ENCODE measurements around the gene C1orf216.
"Not testable (repeated sequence)": the region's sequence is repeated elsewhere in the genome, so short reads cannot be mapped to it uniquely, and the experiment has no call there.

C1orf216 gene

GRCh38 chr1:35715568-35716002, 3.1 kb downstream of the C1orf216 start:
- peaks cover 4% of the 10 kb centered on the region for H3K4me1 ChIP-seq (ENCODE audit: insufficient read depth, poor library complexity, severe bottlenecking)
- peaks cover 16% of the 10 kb centered on the region for H3K36me3 ChIP-seq (ENCODE audit: low read depth)
- ATAC-seq (ENCODE audit: low read depth), result peak; percentile 44
- H3K27me3 ChIP-seq (ENCODE audit: insufficient read depth, poor library complexity, severe bottlenecking), result no peaks in the 10 kb centered on the region
- DNase-seq (ENCODE audit: low spot score), result peak; percentile 74
- no peak overlapping the region for H3K27ac ChIP-seq (ENCODE audit: poor library complexity, severe bottlenecking)
- TF ChIP-seq CTCF (IDR thresholded peaks at IDR 0.05; ENCODE audit: poor library complexity, severe bottlenecking), result peak; percentile 87
- H3K4me3 ChIP-seq (ENCODE audit: severe bottlenecking), result no peak overlapping the region
- no peaks in the 10 kb centered on the region for H3K9me3 ChIP-seq (ENCODE audit: severe bottlenecking)

- Histone ChIP-seq H3K9me3 (ENCODE audit: severe bottlenecking) (no peaks in the 10 kb centered on the region), H3K4me1 (ENCODE audit: insufficient read depth, poor library complexity, severe bottlenecking) (peaks cover 4% of the 10 kb centered on the region), H3K4me3 (ENCODE audit: severe bottlenecking) (no peak overlapping the region), H3K27me3 (ENCODE audit: insufficient read depth, poor library complexity, severe bottlenecking) (no peaks in the 10 kb centered on the region), H3K27ac (ENCODE audit: poor library complexity, severe bottlenecking) (no peak overlapping the region), H3K36me3 (ENCODE audit: low read depth) (peaks cover 16% of the 10 kb centered on the region)
- DNase-seq (ENCODE audit: low spot score), result no peak
- TF ChIP-seq CTCF (IDR thresholded peaks at IDR 0.05; ENCODE audit: poor library complexity, severe bottlenecking), result no peak
- no peak for ATAC-seq (ENCODE audit: low read depth)
These were observed 3.6 kb downstream of the C1orf216 start for GRCh38 chr1:35714921-35715567.

GRCh38 chr1:35711098-35711497, 7.6 kb downstream of the C1orf216 start:
- H3K4me1 ChIP-seq (ENCODE audit: insufficient read depth, poor library complexity, severe bottlenecking); H3K4me3 ChIP-seq (ENCODE audit: severe bottlenecking); H3K9me3 ChIP-seq (ENCODE audit: severe bottlenecking); ATAC-seq (ENCODE audit: low read depth); H3K27ac ChIP-seq (ENCODE audit: poor library complexity, severe bottlenecking); DNase-seq (ENCODE audit: low spot score): not testable (repeated sequence)
- Histone ChIP-seq H3K27me3 (ENCODE audit: insufficient read depth, poor library complexity, severe bottlenecking) (peaks cover 24% of the 10 kb centered on the region), H3K36me3 (ENCODE audit: low read depth) (peaks cover 14% of the 10 kb centered on the region)

GRCh38 chr1:35708952-35709351, 9.7 kb downstream of the C1orf216 start:
- Histone ChIP-seq H3K4me1 (ENCODE audit: insufficient read depth, poor library complexity, severe bottlenecking) (no peaks in the 10 kb centered on the region), H3K4me3 (ENCODE audit: severe bottlenecking) (no peak overlapping the region), H3K27me3 (ENCODE audit: insufficient read depth, poor library complexity, severe bottlenecking) (peaks cover 24% of the 10 kb centered on the region), H3K27ac (ENCODE audit: poor library complexity, severe bottlenecking) (no peak overlapping the region), H3K36me3 (ENCODE audit: low read depth) (no peaks in the 10 kb centered on the region; the same call in 1 of the 2 replicates), H3K9me3 (ENCODE audit: severe bottlenecking) (no peaks in the 10 kb centered on the region)
- no peak for ATAC-seq (ENCODE audit: low read depth)
- TF ChIP-seq CTCF (IDR thresholded peaks at IDR 0.05; ENCODE audit: poor library complexity, severe bottlenecking), result no peak
- DNase-seq (ENCODE audit: low spot score), result no peak

- Histone ChIP-seq H3K36me3 (ENCODE audit: low read depth) (no peaks in the 10 kb centered on the region), H3K9me3 (ENCODE audit: severe bottlenecking) (no peaks in the 10 kb centered on the region), H3K27ac (ENCODE audit: poor library complexity, severe bottlenecking) (no peak overlapping the region), H3K4me1 (ENCODE audit: insufficient read depth, poor library complexity, severe bottlenecking) (no peaks in the 10 kb centered on the region), H3K4me3 (ENCODE audit: severe bottlenecking) (peak overlapping the region; percentile 41), H3K27me3 (ENCODE audit: insufficient read depth, poor library complexity, severe bottlenecking) (peaks cover 24% of the 10 kb centered on the region)
- peak; percentile 31; the same call in 2 of the 3 replicates for ATAC-seq (ENCODE audit: low read depth)
- TF ChIP-seq CTCF (IDR thresholded peaks at IDR 0.05; ENCODE audit: poor library complexity, severe bottlenecking), result no peak
- DNase-seq (ENCODE audit: low spot score), result no peak
These were observed 10.2 kb downstream of the C1orf216 start for GRCh38 chr1:35708441-35708921.

Data from RWPE2 (cell line).